WTC11 (cell line): ENCODE results near the gene POLD3.

Experiments
- ATF2 ChIP-seq: sonication (generic); formaldehyde crosslinking; IDR thresholded peaks from 2 replicates; pipeline ENCODE4 v1.8.1; 2022; ENCODE audit warnings: low read depth, missing genetic modification reagents, borderline replicate concordance
- ATF3 ChIP-seq: sonication (generic); formaldehyde crosslinking; conservative IDR thresholded peaks from 2 replicates; pipeline ENCODE4 v1.8.1; 2022; ENCODE audit warnings: mild to moderate bottlenecking, missing genetic modification reagents
- CREM ChIP-seq: sonication (generic); formaldehyde crosslinking; IDR thresholded peaks from 2 replicates; pipeline ENCODE4 v1.8.1; 2022; ENCODE audit warnings: mild to moderate bottlenecking, missing genetic modification reagents, moderate library complexity
- ELF4 ChIP-seq: sonication (generic); formaldehyde crosslinking; IDR thresholded peaks from 2 replicates; pipeline ENCODE4 v1.8.1; 2022; ENCODE audit warnings: low read depth, mild to moderate bottlenecking, moderate library complexity, missing genetic modification reagents
- FOXP1 ChIP-seq: sonication (generic); formaldehyde crosslinking; IDR thresholded peaks from 2 replicates; pipeline ENCODE4 v1.8.0; 2022; ENCODE audit warnings: missing genetic modification reagents, mild to moderate bottlenecking, moderate library complexity, borderline replicate concordance
- JUN ChIP-seq: sonication (generic); formaldehyde crosslinking; IDR thresholded peaks from 2 replicates; pipeline ENCODE4 v1.8.0; 2023; ENCODE audit warnings: mild to moderate bottlenecking, missing genetic modification reagents
- NR2C2 ChIP-seq: sonication (generic); formaldehyde crosslinking; IDR thresholded peaks from 2 replicates; pipeline ENCODE4 v1.8.0; 2022; ENCODE audit warnings: mild to moderate bottlenecking, missing genetic modification reagents
- USF1 ChIP-seq: sonication (generic); formaldehyde crosslinking; IDR thresholded peaks from 2 replicates; pipeline ENCODE4 v1.8.0; 2022; ENCODE audit warnings: mild to moderate bottlenecking, missing genetic modification reagents
- ZNF121 ChIP-seq: sonication (generic); formaldehyde crosslinking; IDR thresholded peaks from 2 replicates; pipeline ENCODE4 v1.8.0; 2023; ENCODE audit warnings: missing genetic modification reagents
- ZNF512 ChIP-seq: sonication (generic); formaldehyde crosslinking; IDR thresholded peaks from 2 replicates; pipeline ENCODE4 v1.8.1; 2022; ENCODE audit warnings: missing genetic modification reagents, borderline replicate concordance
- ZNF671 ChIP-seq: fragments of 250-450 bp; sonication (Bioruptor Pico); IDR thresholded peaks from 2 replicates; pipeline ENCODE4 v1.8.0; 2021; ENCODE audit warnings: mild to moderate bottlenecking
- TF ChIP-seq, protein P1 (sequence below): fragments of 200-600 bp; IDR thresholded peaks from 2 replicates; pipeline ENCODE4 v1.8.0; 2022; ENCODE audit warnings: antibody characterized with exemption
- TF ChIP-seq, protein P2 (sequence below): sonication (generic); formaldehyde crosslinking; IDR thresholded peaks from 2 replicates; pipeline ENCODE4 v1.8.0; 2023; ENCODE audit warnings: missing genetic modification reagents

DNA sequence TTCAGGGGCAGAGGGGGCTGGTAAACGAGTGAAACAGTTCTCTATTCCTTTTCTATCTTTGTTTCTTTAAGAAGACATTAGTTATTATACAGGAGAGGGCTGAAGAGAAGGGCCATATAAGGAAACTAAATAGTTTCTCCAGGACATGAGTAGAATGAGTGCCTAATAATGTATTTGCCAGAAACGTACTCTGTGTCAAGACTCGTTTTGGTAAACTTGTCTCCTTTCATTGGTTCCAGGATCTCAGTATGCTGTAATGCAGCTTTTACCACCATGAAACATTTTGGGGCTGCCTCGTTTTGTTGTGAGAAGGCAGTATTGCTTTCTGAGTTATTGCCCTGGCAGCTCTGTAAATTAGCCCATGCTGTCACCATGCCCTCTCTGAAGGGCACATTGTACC lies 51.7 kb downstream of the POLD3 start:
- TF ChIP-seq ZNF512 (CRISPR knock-in tag) (no peak), ZNF121 (CRISPR knock-in tag) (no peak), NR2C2 (CRISPR knock-in tag) (no peak), FOXP1 (CRISPR knock-in tag) (no peak), ZNF671 (CRISPR knock-in tag) (no peak), ATF3 (CRISPR knock-in tag) (no peak), CREM (CRISPR knock-in tag) (no peak), ATF2 (no peak), ELF4 (CRISPR knock-in tag) (no peak), JUN (CRISPR knock-in tag) (no peak), USF1 (CRISPR knock-in tag) (no peak)
- TF ChIP-seq, protein P1, sequence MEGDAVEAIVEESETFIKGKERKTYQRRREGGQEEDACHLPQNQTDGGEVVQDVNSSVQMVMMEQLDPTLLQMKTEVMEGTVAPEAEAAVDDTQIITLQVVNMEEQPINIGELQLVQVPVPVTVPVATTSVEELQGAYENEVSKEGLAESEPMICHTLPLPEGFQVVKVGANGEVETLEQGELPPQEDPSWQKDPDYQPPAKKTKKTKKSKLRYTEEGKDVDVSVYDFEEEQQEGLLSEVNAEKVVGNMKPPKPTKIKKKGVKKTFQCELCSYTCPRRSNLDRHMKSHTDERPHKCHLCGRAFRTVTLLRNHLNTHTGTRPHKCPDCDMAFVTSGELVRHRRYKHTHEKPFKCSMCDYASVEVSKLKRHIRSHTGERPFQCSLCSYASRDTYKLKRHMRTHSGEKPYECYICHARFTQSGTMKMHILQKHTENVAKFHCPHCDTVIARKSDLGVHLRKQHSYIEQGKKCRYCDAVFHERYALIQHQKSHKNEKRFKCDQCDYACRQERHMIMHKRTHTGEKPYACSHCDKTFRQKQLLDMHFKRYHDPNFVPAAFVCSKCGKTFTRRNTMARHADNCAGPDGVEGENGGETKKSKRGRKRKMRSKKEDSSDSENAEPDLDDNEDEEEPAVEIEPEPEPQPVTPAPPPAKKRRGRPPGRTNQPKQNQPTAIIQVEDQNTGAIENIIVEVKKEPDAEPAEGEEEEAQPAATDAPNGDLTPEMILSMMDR = no peak
- TF ChIP-seq, protein P2, sequence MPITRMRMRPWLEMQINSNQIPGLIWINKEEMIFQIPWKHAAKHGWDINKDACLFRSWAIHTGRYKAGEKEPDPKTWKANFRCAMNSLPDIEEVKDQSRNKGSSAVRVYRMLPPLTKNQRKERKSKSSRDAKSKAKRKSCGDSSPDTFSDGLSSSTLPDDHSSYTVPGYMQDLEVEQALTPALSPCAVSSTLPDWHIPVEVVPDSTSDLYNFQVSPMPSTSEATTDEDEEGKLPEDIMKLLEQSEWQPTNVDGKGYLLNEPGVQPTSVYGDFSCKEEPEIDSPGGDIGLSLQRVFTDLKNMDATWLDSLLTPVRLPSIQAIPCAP (CRISPR knock-in tag) = no peak
